Stimulated activated CD4-positive, alpha-beta T cell treated with anti-CD3 and anti-CD28 coated beads, Interleukin-4, amount 100 ng/mL, for 48 hours (primary cell): Measurements from ENCODE around the gene SUPT3H.
"Not testable (repeated sequence)": the region's sequence is repeated elsewhere in the genome, so short reads cannot be mapped to it uniquely, and the experiment has no call there.

Experiments used
- DNase-seq, 2 donors: peaks; one replicate each; pipeline ENCODE4 v3.0.0-alpha.2; 2020; ENCODE audit warnings: low read depth in 2 of 2

SUPT3H gene

GRCh38 chr6:45326698-45327417 lies 50.9 kb downstream of the SUPT3H start:
- no peak for DNase-seq

- no peak for DNase-seq
Measured at GRCh38 chr6:45323656-45324224, 54.0 kb downstream of the SUPT3H start.

GRCh38 chr6:45320349-45320748 lies 57.4 kb downstream of the SUPT3H start:
- no peak for DNase-seq

GRCh38 chr6:45314146-45314545 lies 63.6 kb downstream of the SUPT3H start:
- DNase-seq, result no peak

GRCh38 chr6:45310118-45310788 lies 67.5 kb downstream of the SUPT3H start:
- DNase-seq, result no peak

- no peak for DNase-seq
Measured at GRCh38 chr6:45305546-45305945, 72.2 kb downstream of the SUPT3H start.

GRCh38 chr6:45302832-45303231 lies 74.9 kb downstream of the SUPT3H start:
- DNase-seq, result no peak

GRCh38 chr6:45301348-45302142 lies 76.2 kb downstream of the SUPT3H start:
- DNase-seq, result no peak

GRCh38 chr6:45300736-45301135 lies 77.0 kb downstream of the SUPT3H start:
- no peak for DNase-seq

GRCh38 chr6:45299096-45299581 lies 78.6 kb downstream of the SUPT3H start:
- DNase-seq, result no peak

GRCh38 chr6:45297320-45297719 lies 80.4 kb downstream of the SUPT3H start:
- DNase-seq, result no peak

- DNase-seq, result not testable (repeated sequence)
Measured at GRCh38 chr6:45294065-45294701, 83.6 kb downstream of the SUPT3H start.

GRCh38 chr6:45293306-45293705 lies 84.4 kb downstream of the SUPT3H start:
- no peak for DNase-seq

- no peak for DNase-seq
Measured at GRCh38 chr6:45289751-45290514, 87.8 kb downstream of the SUPT3H start.

GRCh38 chr6:45286707-45287106 lies 91.0 kb downstream of the SUPT3H start:
- not testable (repeated sequence) for DNase-seq

GRCh38 chr6:45278367-45278766 lies 99.4 kb downstream of the SUPT3H start:
- no peak for DNase-seq

- DNase-seq, result not testable (repeated sequence)
Measured at GRCh38 chr6:45277741-45278140, 100.0 kb downstream of the SUPT3H start.

GRCh38 chr6:45275358-45275757 lies 102.4 kb downstream of the SUPT3H start:
- DNase-seq, result no peak

- no peak for DNase-seq
Measured at GRCh38 chr6:45272626-45273025, 105.1 kb downstream of the SUPT3H start.

GRCh38 chr6:45265246-45265645 lies 112.5 kb downstream of the SUPT3H start:
- DNase-seq, result no peak

GRCh38 chr6:45260696-45261095 lies 117.0 kb downstream of the SUPT3H start:
- DNase-seq, result no peak
